Panc1 (cell line): ENCODE data around the gene TBC1D21. TPM values are rescaled to one million over a fixed set of nuclear protein-coding genes. Genes with fewer than 3 reads are reported as not detected.

Experiments
- ATAC-seq: fragments of 200-7000 bp; cut with Tn5 transposase; 2 replicates; pipeline ENCODE4 v1.9.1; 2020; ENCODE audit warnings: mild to moderate bottlenecking, moderate library complexity
- BruUV-seq: library from RNA; stranded (reverse); fragments of 400-500 nt; replicated peaks from 2 replicates; lab custom pipeline; 2021; lab: Mats Ljungman, UMichigan
- CTCF ChIA-PET: fragments of 300-600 bp; sonication (Branson Sonifier 250); formaldehyde crosslinking; loops from one replicate; lab custom pipeline; 2022; ENCODE audit warnings: antibody characterized with exemption; lab: Charles Lee
- POLR2A ChIA-PET: fragments of 300-600 bp; sonication (Branson Sonifier 250); formaldehyde crosslinking; loops from one replicate; lab custom pipeline; 2022; ENCODE audit warnings: antibody characterized with exemption; lab: Charles Lee
- DNase-seq: peaks from one replicate; pipeline ENCODE4 v3.0.0-alpha.2; 2010; ENCODE audit warnings: low read depth, low spot score
- H3K27ac ChIP-seq: 2 replicates; pipeline ENCODE4 v1.5.1; 2011; ENCODE audit warnings: mild to moderate bottlenecking, low read length, inconsistent platforms
- H3K27me3 ChIP-seq: fragments of 200-500 bp; sonication (Bioruptor generic); 2 replicates; pipeline ENCODE4 v1.6.0; 2014; ENCODE audit warnings: low read length, inconsistent platforms; ENCODE audit not compliant: control insufficient read depth, insufficient read depth
- H3K36me3 ChIP-seq: fragments of 200-500 bp; sonication (Bioruptor generic); 2 replicates; pipeline ENCODE4 v1.5.1; 2014; ENCODE audit warnings: inconsistent platforms, mild to moderate bottlenecking, low read length, moderate library complexity; ENCODE audit not compliant: control insufficient read depth, insufficient read depth
- H3K4me1 ChIP-seq: 2 replicates; pipeline ENCODE4 v1.5.1; 2011; ENCODE audit warnings: inconsistent platforms, mild to moderate bottlenecking, low read length, moderate library complexity; ENCODE audit not compliant: control insufficient read depth, insufficient read depth
- H3K4me3 ChIP-seq, 2 experiments: 2 replicates each; pipeline ENCODE4 v1.5.1; 2011 to 2012; ENCODE audit warnings: low read depth in 2 of 2, low read length in 2 of 2, mild to moderate bottlenecking in 2 of 2, inconsistent platforms in 1 of 2, moderate library complexity in 1 of 2
- H3K9me3 ChIP-seq: fragments of 200-500 bp; sonication (Bioruptor generic); 2 replicates; pipeline ENCODE4 v1.5.1; 2014; ENCODE audit warnings: low read depth, mild to moderate bottlenecking, inconsistent platforms, low read length, moderate library complexity; ENCODE audit not compliant: control insufficient read depth, insufficient read depth
- POLR2AphosphoS5 ChIP-seq: IDR thresholded peaks from 2 replicates; pipeline ENCODE4 v1.6.1; 2012; ENCODE audit warnings: mild to moderate bottlenecking, low read depth, low read length, moderate library complexity
- SIN3A ChIP-seq: IDR thresholded peaks from 2 replicates; pipeline ENCODE4 v1.6.1; 2012; ENCODE audit warnings: low read depth, mild to moderate bottlenecking, low read length, moderate library complexity, borderline replicate concordance; ENCODE audit not compliant: insufficient read depth
- TCF7L2 ChIP-seq: IDR thresholded peaks from 2 replicates; pipeline ENCODE4 v1.6.1; 2011; ENCODE audit warnings: mild to moderate bottlenecking, low read depth, low read length, inconsistent platforms
- in situ Hi-C: cut with HindIII; loops from 2 replicates; pipeline ENCODE4 v1.10.0; 2016; ENCODE audit warnings: low sequenced_read_pairs, low pct_unique_long_range_greater_than_20kb
- intact Hi-C: fragments of 100-400 bp; cut with micrococcal nuclease; formaldehyde crosslinking; loops from one replicate; pipeline ENCODE4 v1.10.0; 2022; ENCODE audit not compliant: unreplicated experiment
- total RNA-seq: library from RNA; stranded (reverse); gene quantifications from one replicate; pipeline ENCODE4 v1.2.1, GENCODE V29; 2021; ENCODE audit not compliant: unreplicated experiment
- TF ChIP-seq, protein P1 (sequence below), 2 experiments: IDR thresholded peaks; 2 replicates each; pipeline ENCODE4 v1.6.1; 2011 to 2012; ENCODE audit warnings: low read depth in 2 of 2, control low read depth in 1 of 2, low read length in 1 of 2, mild to moderate bottlenecking in 1 of 2, moderate library complexity in 1 of 2; ENCODE audit not compliant: insufficient read depth in 1 of 2
- TF ChIP-seq, protein P2 (sequence below): fragments of 450-650 bp; IDR thresholded peaks from 2 replicates; pipeline ENCODE4 v1.5.1; 2017; ENCODE audit warnings: mild to moderate bottlenecking

TBC1D21 gene
- total RNA-seq, 1 experiment from 2014 or later, result not detected

DNA sequence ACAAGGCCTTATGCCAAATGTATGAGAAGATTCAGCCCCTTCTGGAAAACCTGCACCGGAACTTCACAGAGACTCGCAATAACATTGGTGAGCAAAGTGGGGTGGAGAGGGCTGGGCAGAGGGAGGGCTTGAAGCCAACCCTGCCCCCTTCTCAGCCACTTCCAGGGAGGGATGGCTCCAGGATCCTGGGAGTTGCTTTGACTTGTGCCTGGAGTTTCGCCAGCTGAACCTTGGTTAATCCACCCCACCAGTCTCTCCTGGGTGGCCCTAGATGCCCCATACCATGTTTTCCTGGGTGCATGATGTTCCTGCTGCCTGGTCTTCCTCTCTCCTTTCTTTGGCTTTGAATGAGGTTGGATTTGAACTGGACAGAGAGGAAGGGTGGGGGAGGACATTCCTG, 10.8 kb downstream of the TBC1D21 start:
- intact Hi-C loops (no loop called here), in situ Hi-C loops (no loop called here)
- Histone ChIP-seq H3K9me3 (no peaks in the 10 kb centered on the region), H3K36me3 (no peaks in the 10 kb centered on the region), H3K4me1 (no peaks in the 10 kb centered on the region), H3K27ac (no peak overlapping the region), H3K4me3 (no peak overlapping the region), H3K27me3 (no peaks in the 10 kb centered on the region)
- TF ChIP-seq TCF7L2, result no peak
- TF ChIP-seq, protein P1, sequence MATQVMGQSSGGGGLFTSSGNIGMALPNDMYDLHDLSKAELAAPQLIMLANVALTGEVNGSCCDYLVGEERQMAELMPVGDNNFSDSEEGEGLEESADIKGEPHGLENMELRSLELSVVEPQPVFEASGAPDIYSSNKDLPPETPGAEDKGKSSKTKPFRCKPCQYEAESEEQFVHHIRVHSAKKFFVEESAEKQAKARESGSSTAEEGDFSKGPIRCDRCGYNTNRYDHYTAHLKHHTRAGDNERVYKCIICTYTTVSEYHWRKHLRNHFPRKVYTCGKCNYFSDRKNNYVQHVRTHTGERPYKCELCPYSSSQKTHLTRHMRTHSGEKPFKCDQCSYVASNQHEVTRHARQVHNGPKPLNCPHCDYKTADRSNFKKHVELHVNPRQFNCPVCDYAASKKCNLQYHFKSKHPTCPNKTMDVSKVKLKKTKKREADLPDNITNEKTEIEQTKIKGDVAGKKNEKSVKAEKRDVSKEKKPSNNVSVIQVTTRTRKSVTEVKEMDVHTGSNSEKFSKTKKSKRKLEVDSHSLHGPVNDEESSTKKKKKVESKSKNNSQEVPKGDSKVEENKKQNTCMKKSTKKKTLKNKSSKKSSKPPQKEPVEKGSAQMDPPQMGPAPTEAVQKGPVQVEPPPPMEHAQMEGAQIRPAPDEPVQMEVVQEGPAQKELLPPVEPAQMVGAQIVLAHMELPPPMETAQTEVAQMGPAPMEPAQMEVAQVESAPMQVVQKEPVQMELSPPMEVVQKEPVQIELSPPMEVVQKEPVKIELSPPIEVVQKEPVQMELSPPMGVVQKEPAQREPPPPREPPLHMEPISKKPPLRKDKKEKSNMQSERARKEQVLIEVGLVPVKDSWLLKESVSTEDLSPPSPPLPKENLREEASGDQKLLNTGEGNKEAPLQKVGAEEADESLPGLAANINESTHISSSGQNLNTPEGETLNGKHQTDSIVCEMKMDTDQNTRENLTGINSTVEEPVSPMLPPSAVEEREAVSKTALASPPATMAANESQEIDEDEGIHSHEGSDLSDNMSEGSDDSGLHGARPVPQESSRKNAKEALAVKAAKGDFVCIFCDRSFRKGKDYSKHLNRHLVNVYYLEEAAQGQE (IDR thresholded peaks at IDR 0.05; ENCODE audit: insufficient read depth in 1 of 2, low read depth in 2 of 2, low read length in 1 of 2), result no peak
- no peak for TF ChIP-seq POLR2AphosphoS5
- TF ChIP-seq SIN3A, result no peak
- TF ChIP-seq, protein P2, sequence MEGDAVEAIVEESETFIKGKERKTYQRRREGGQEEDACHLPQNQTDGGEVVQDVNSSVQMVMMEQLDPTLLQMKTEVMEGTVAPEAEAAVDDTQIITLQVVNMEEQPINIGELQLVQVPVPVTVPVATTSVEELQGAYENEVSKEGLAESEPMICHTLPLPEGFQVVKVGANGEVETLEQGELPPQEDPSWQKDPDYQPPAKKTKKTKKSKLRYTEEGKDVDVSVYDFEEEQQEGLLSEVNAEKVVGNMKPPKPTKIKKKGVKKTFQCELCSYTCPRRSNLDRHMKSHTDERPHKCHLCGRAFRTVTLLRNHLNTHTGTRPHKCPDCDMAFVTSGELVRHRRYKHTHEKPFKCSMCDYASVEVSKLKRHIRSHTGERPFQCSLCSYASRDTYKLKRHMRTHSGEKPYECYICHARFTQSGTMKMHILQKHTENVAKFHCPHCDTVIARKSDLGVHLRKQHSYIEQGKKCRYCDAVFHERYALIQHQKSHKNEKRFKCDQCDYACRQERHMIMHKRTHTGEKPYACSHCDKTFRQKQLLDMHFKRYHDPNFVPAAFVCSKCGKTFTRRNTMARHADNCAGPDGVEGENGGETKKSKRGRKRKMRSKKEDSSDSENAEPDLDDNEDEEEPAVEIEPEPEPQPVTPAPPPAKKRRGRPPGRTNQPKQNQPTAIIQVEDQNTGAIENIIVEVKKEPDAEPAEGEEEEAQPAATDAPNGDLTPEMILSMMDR, result no peak
- ChIA-PET POLR2A (no interaction called here), CTCF (no interaction called here)
- ATAC-seq (no peak), DNase-seq (no peak)
- no TSS peak for BruUV-seq

DNA sequence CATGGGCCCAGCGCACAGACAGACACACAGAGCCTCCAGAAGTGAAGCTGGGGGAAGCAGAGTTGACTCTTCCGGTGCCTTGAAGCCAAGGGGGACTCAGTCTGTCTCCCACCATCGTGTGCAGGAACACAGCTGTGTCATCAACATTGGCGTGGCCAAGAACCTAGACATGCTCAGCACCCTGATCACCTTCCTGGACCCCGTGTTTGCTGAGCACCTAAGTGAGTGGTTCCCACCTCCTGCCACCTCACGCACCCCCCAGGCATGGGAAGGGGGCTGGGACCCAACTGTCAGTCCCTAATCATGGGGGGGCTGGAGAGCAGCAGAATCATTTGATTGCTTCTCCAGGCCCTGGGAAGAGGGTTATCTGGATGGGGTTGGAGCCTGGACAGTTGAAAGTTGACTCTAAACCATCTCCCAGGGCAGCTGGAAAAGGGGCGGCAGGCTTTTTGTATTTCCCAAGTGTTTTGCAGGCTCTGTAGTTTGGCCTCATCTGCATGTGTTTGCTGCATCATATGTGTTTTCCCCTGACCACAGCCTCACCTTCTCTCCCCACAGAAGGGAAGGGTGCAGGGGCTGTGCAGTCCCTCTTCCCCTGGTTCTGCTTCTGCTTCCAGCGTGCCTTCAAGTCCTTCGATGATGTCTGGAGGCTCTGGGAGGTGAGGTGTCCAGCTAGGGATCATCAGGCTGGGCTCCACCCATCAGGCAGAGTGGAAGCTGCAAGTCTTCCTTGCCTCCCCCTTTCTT, 12.8 kb downstream of the TBC1D21 start:
- CTCF ChIA-PET, result no interaction called here
- intact Hi-C loops, result no loop called here
- POLR2A ChIA-PET, result no interaction called here

More for the DNA sequence above, 12.8 kb downstream of the TBC1D21 start:
- Histone ChIP-seq H3K27ac (no peak overlapping the region), H3K36me3 (no peaks in the 10 kb centered on the region), H3K27me3 (peaks cover 2% of the 10 kb centered on the region; the same call in 1 of the 2 replicates), H3K9me3 (no peaks in the 10 kb centered on the region), H3K4me1 (no peaks in the 10 kb centered on the region), H3K4me3 (no peak overlapping the region)
- TF ChIP-seq, protein P1 (IDR thresholded peaks at IDR 0.05; ENCODE audit: insufficient read depth in 1 of 2, low read depth in 2 of 2, low read length in 1 of 2), result no peak
- TF ChIP-seq SIN3A, result no peak
- TF ChIP-seq TCF7L2, result no peak
- no peak for TF ChIP-seq POLR2AphosphoS5
- TF ChIP-seq, protein P2, result no peak
- ATAC-seq (no peak), DNase-seq (no peak)
- in situ Hi-C loops, result no loop called here
- no TSS peak for BruUV-seq
